ENCODE results near the gene SFI1. TPM values are rescaled to one million over a fixed set of nuclear protein-coding genes. Genes with fewer than 3 reads are reported as not detected.
A peak's percentile ranks its signal among the peaks of the same experiment; 100 is the strongest.

The SFI1 gene
- total and polyA plus RNA-seq, 2 donors (not counting 1 experiment from before 2014, with no cell fraction given): 80.2 to 182 TPM

GRCh38 chr22:31639436-31640039, 143.2 kb downstream of the SFI1 start:
- TF ChIP-seq EZH2 (IDR thresholded peaks at IDR 0.05; ENCODE audit: borderline replicate concordance, insufficient read depth, low read depth, low read length, poor library complexity, severe bottlenecking) (no peak), CTCF (IDR thresholded peaks at IDR 0.05) (no peak)
- Histone ChIP-seq H3K27ac (ENCODE audit: low read length in 2 of 2) (peak overlapping the region in 1 of 2 donors; percentile 86), H3K36me3 (replicated peaks in 1 of 2; ENCODE audit: control extremely low read depth in 1 of 2, control insufficient read depth in 1 of 2, extremely low read depth in 1 of 2, insufficient read depth in 2 of 2, low read length in 1 of 2) (peaks cover 0 to 14% of the 10 kb centered on the region in 2 experiments), H3K27me3 (replicated peaks in 1 of 4; ENCODE audit: control extremely low read depth in 1 of 4, control insufficient read depth in 3 of 4, insufficient read depth in 4 of 4, low read length in 3 of 4) (no peaks in the 10 kb centered on the region), H3K9me3 (ENCODE audit: control extremely low read depth in 1 of 3, control insufficient read depth in 2 of 3, insufficient read depth in 1 of 3, low read length in 2 of 3) (no peaks in the 10 kb centered on the region), H2AFZ (ENCODE audit: insufficient read depth, low read depth, low read length, poor library complexity, severe bottlenecking) (no peak overlapping the region), H3K4me1 (ENCODE audit: control insufficient read depth in 2 of 2, insufficient read depth in 2 of 2, low read length in 2 of 2) (peaks cover 31 to 38% of the 10 kb centered on the region in 2 donors), H4K20me1 (ENCODE audit: control insufficient read depth, insufficient read depth, low read length, poor library complexity, severe bottlenecking) (peaks cover 28% of the 10 kb centered on the region), H3K79me2 (ENCODE audit: control insufficient read depth, insufficient read depth, low read length) (peaks cover 57% of the 10 kb centered on the region), H3K4me2 (replicated peaks; ENCODE audit: low read depth, low read length, poor library complexity, severe bottlenecking) (peak overlapping the region; percentile 93), H3K4me3 (ENCODE audit: control extremely low read depth in 1 of 5, extremely low read depth in 1 of 5, insufficient read depth in 1 of 5, low read depth in 2 of 5, low read length in 4 of 5) (no peak overlapping the region), H3K9ac (ENCODE audit: low read length) (no peak overlapping the region)
- no peak for ATAC-seq (ENCODE audit: low read depth)
- no peak for DNase-seq
- intact Hi-C loops (cut with micrococcal nuclease): loop anchor here (10.0 kb wide), 2 partner anchors 675 to 1215 kb away; partner anchors contain the start of genes MORC2, MTFP1 and TUG1
- WGBS (ENCODE audit: insufficient coverage): 43% methylated on average over 4 of the region's 4 CpGs
- no peaks in the 10 kb centered on the region for H3K27me3 Mint-ChIP-seq
- POLR2A ChIA-PET: interaction anchor here (0.7 kb wide), 1 partner anchor 233 kb away, joined by 5 read pairs; no protein-coding TSS in a partner anchor
- H3K9me3 Mint-ChIP-seq (ENCODE audit: insufficient read depth): no peaks in the 10 kb centered on the region
- H3K4me1 Mint-ChIP-seq: peaks cover 42% of the 10 kb centered on the region
- peak overlapping the region; percentile 86 for H3K27ac Mint-ChIP-seq
- peak overlapping the region; percentile 66 for H3K4me3 Mint-ChIP-seq
- CTCF ChIA-PET: interaction anchor here (0.6 to 4.4 kb wide), 4 partner anchors 8 to 438 kb away, joined by 3 to 25 read pairs (median 9); no protein-coding TSS in a partner anchor

All from B cell (primary cell).